NCI-H460 (cell line): ENCODE data around the gene CENPH. TPM values are rescaled to one million over a fixed set of nuclear protein-coding genes. Genes with fewer than 3 reads are reported as not detected.
"Not testable (repeated sequence)": the region's sequence is repeated elsewhere in the genome, so short reads cannot be mapped to it uniquely, and the experiment has no call there.

ENCODE experiments used
- DNase-seq: peaks from one replicate; pipeline ENCODE4 v3.0.0-alpha.2; 2016; ENCODE audit warnings: low read depth; ENCODE audit errors: extremely low read depth
- small RNA-seq, 2 experiments: library from RNA; depleted of rRNA; stranded (forward); fragments of <200 nt; gene quantifications; one replicate each; pipeline ENCODE3, GENCODE V24; 2014
- total RNA-seq: library from RNA; depleted of rRNA; stranded (reverse); fragments of >200 nt; shearing (Covaris generic); gene quantifications from 2 replicates; pipeline ENCODE4 v1.2.3, GENCODE V29; 2014; rRNA removed

Gene CENPH
- total RNA-seq, 1 experiment from 2014 or later: 39.1 TPM

DNA sequence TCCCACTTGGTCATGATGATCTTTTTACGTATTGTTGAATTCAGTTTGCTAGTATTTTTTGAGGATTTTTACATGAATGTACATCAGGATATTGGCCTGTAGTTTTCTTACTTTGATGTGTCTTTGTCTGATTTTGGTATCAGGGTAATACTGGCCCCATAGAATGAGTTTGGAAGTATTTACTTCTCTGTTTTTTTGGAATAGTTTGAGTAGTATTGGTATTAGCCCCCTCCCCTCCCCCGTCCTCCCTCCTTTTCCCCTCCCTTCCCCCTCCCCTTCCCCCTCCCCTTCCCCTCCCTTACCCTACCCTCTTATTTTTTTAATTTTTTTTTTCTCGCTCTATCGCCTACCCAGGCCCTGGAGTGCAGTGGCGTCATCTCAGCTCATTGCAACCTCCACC, 55.6 kb downstream of the CENPH start:
- no peak for DNase-seq

DNA sequence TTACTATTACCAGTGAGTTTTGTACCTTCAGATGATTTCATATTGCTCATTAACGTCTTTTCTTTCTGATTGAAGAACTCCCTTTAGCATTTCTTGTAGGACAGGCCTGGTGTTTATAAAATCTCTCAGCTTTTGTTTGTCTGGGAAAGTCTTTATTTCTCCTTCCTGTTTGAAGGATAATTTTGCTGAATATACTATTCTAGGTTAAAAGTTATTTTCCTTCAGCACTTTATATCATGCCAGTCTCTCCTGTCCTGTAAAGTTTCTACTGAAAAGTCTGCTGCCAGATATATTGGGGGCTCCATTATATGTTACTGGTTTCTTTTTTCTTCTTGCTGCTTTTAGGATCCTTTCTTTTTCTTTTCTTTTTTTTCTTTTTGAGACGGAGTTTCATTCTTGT, 58.6 kb downstream of the CENPH start:
- no peak for DNase-seq

DNA sequence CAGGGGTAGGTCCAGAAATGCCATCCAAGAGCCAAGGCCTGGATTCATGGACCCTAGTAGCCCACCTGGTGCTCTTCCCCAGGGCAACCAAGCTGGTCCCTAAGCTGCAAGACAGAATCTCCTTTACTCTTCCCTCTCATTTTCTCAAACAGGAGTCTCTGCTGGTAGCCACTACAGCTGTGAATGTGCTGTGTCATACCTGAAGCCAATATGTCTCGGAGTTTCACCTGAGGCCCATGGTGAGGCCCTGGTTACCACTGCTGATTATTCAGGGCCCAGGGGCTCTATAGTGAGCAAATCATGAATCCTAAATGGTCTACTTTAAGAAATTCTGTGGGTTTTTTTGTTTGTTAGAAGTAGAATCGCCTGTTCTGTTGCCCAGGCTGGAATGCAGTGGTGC, 61.2 kb downstream of the CENPH start:
- no peak for DNase-seq

DNA sequence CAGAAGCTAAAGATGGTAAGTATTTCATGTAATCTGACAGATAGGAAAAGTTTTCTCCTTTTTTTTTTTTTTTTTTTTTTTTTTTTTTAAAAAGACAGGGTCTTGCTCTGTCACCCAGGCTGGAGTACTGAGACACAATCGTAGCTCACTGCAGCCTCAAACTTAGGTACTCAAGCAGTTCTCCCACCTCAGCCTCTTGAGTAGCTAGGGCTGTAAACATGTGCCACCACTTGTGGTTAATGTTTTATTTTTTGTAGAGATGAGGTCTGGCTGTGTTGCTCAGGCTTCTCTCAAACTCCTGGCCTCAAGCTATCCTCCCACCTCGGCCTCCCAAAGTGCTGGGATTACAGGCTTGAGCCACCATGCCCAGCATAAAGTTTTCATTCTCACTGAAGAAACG, 63.1 kb downstream of the CENPH start:
- no peak for DNase-seq

DNA sequence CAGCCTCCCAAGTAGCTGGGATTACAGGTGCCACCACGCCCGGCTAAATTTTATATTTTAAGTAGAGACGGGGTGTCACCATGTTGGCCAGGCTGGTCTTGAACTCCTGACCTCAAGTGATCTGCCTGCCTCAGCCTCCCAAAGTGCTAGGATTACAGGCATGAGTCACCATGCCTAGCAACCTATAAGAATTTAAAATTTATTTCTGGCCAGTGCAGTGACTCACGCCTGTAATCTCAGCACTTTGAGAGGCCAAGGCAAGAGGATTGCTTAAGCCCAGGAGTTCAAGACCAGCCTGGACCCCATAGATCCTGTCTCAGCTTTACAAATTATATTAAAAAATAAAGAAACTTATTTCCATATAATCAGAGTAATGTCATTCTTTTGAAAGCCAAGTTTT, 66.6 kb downstream of the CENPH start:
- not testable (repeated sequence) for DNase-seq

DNA sequence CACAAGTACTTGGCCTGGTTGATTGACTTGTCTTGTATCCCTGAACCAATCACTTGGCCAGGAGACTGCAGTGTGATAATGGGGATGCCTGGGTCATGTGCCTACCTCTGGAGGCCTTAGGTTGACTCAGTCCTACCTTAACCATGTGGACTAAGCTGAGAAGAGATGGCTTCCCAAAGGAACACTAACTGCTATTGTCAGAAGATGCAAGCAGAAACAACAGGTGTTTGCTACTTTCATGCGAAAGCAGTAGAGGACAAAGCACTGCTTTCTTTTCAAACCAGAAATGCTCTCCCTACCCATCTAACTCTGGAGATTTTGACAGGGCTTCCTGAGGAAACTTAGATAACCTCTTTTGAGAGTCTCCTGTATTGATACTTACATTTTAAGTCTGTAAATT, 68.2 kb downstream of the CENPH start:
- DNase-seq: no peak

Small RNA genes lying within 50 kb of the gene (small RNA-seq; reads per million reads assigned to genes)
- 0 reads per million in 2 experiments for gene SNORA50D

Other genes starting within 250 kb of the CENPH start
- 80.3 and 90.2 TPM in 2 replicates for gene SLC30A5, start 95.6 kb upstream of the CENPH start, total RNA-seq
- 163 and 189 TPM in 2 replicates for gene CCNB1, start 22.4 kb upstream of the CENPH start, total RNA-seq
- gene CDK7, start 45.3 kb downstream of the CENPH start, total RNA-seq: 129 and 132 TPM in 2 replicates
- gene CCDC125, start 143.2 kb downstream of the CENPH start, total RNA-seq: 8.0 and 11.4 TPM in 2 replicates
- 73.3 and 75.9 TPM in 2 replicates for gene AK6, start 179.9 kb downstream of the CENPH start, total RNA-seq
- gene TAF9, start 179.9 kb downstream of the CENPH start, total RNA-seq: 251 and 266 TPM in 2 replicates
- gene RAD17, start 180.2 kb downstream of the CENPH start, total RNA-seq: 25.8 and 34.6 TPM in 2 replicates
- 8.8 and 9.3 TPM in 2 replicates for gene MARVELD2, start 225.5 kb downstream of the CENPH start, total RNA-seq